Endothelial cell of umbilical vein (primary cell): Measurements from ENCODE around the gene MPND. TPM values are rescaled to one million over a fixed set of nuclear protein-coding genes. Genes with fewer than 3 reads are reported as not detected.

Source experiments
- BruUV-seq: library from RNA; stranded (reverse); fragments of 400-500 nt; replicated peaks from 2 replicates; lab custom pipeline; 2021; lab: Mats Ljungman, UMichigan
- CTCF ChIA-PET: fragments of 300-600, 350-600 bp; sonication (Branson Sonifier 250); formaldehyde crosslinking; loops from one replicate; lab custom pipeline; 2021; ENCODE audit warnings: antibody characterized with exemption, inconsistent platforms; lab: Charles Lee
- POLR2A ChIA-PET: fragments of 300-600, 350-600 bp; sonication (Branson Sonifier 250); formaldehyde crosslinking; loops from one replicate; lab custom pipeline; 2021; ENCODE audit warnings: antibody characterized with exemption, inconsistent platforms; lab: Charles Lee
- DNase-seq: peaks from one replicate; pipeline ENCODE4 v3.0.0-alpha.2; 2011; ENCODE audit warnings: low read depth, low spot score
- FAIRE-seq: peaks from 2 replicates; lab custom pipeline; 2011; peaks lifted over from hg19 to GRCh38; lab: Jason Lieb, UNC
- H2AFZ ChIP-seq: 2 replicates; pipeline ENCODE4 v1.6.0; 2012; ENCODE audit warnings: low read depth, low read length, control low read depth, inconsistent platforms
- H3K27ac ChIP-seq: 2 replicates; pipeline ENCODE4 v1.5.1; 2011; ENCODE audit warnings: low read depth, mild to moderate bottlenecking, control low read depth, low read length, moderate library complexity; ENCODE audit not compliant: insufficient read depth
- H3K27me3 ChIP-seq, 2 experiments: 2 replicates each; pipeline versions ENCODE4 v1.6.0 to v1.6.1; 2011; ENCODE audit warnings: low read length in 2 of 2, mixed read lengths in 1 of 2; ENCODE audit not compliant: control insufficient read depth in 2 of 2, insufficient read depth in 2 of 2
- H3K36me3 ChIP-seq, 2 experiments: 2 replicates in 1 of 2; 3 replicates in 1 of 2; pipeline ENCODE4 v1.5.1; 2011; ENCODE audit warnings: low read length in 2 of 2, mild to moderate bottlenecking in 1 of 2, moderate library complexity in 1 of 2; ENCODE audit not compliant: control insufficient read depth in 2 of 2, insufficient read depth in 2 of 2; ENCODE audit errors: extremely low read depth in 1 of 2
- H3K4me1 ChIP-seq: 3 replicates; pipeline ENCODE4 v1.5.1; 2011; ENCODE audit warnings: mild to moderate bottlenecking, low read length; ENCODE audit not compliant: control insufficient read depth, insufficient read depth; ENCODE audit errors: extremely low read depth
- H3K4me2 ChIP-seq: 2 replicates; pipeline ENCODE4 v1.6.1; 2011; ENCODE audit warnings: low read length, control low read depth, mixed read lengths; ENCODE audit not compliant: insufficient read depth
- H3K4me3 ChIP-seq, 3 experiments: fragments of 200-600 bp in 1 of 3; sonication (generic), shearing (Covaris generic) in 1 of 3; replicated peaks in 1 of 3; 2 replicates each; pipeline ENCODE4 v1.5.1; 2011 to 2016; ENCODE audit warnings: control low read depth in 3 of 3, low read length in 3 of 3, mild to moderate bottlenecking in 2 of 3, inconsistent platforms in 1 of 3, low read depth in 1 of 3, moderate library complexity in 1 of 3; ENCODE audit not compliant: insufficient read depth in 1 of 3
- H3K79me2 ChIP-seq: 2 replicates; pipeline ENCODE4 v1.6.0; 2012; ENCODE audit warnings: low read length, inconsistent platforms; ENCODE audit not compliant: control insufficient read depth, insufficient read depth
- H3K9ac ChIP-seq: replicated peaks from 2 replicates; pipeline ENCODE3; 2011; ENCODE audit warnings: low read length, control low read depth; ENCODE audit not compliant: insufficient read depth; ENCODE audit errors: extremely low read depth
- H3K9me1 ChIP-seq: replicated peaks from 3 replicates; pipeline ENCODE4 v1.6.0; 2011; ENCODE audit warnings: mild to moderate bottlenecking, low read length; ENCODE audit not compliant: control insufficient read depth, insufficient read depth; ENCODE audit errors: extremely low read depth
- H3K9me3 ChIP-seq: replicated peaks from 2 replicates; pipeline ENCODE4 v1.5.1; 2012; ENCODE audit warnings: low read length, inconsistent platforms; ENCODE audit not compliant: control insufficient read depth, insufficient read depth
- H4K20me1 ChIP-seq: replicated peaks from 2 replicates; pipeline ENCODE3; 2011; ENCODE audit warnings: mild to moderate bottlenecking, low read length; ENCODE audit not compliant: control insufficient read depth, insufficient read depth; ENCODE audit errors: extremely low read depth
- EZH2 ChIP-seq: IDR thresholded peaks from 2 replicates; pipeline ENCODE4 v1.6.1; 2012; ENCODE audit warnings: borderline replicate concordance, low read depth, mild to moderate bottlenecking, moderate library complexity, low read length, inconsistent platforms; ENCODE audit not compliant: severe bottlenecking
- FOS ChIP-seq: IDR thresholded peaks from 2 replicates; pipeline ENCODE4 v1.6.1; 2011; ENCODE audit warnings: mild to moderate bottlenecking, low read length, moderate library complexity, borderline replicate concordance; ENCODE audit not compliant: insufficient read depth
- GATA2 ChIP-seq: IDR thresholded peaks from 2 replicates; pipeline ENCODE4 v1.7.0; 2011; ENCODE audit warnings: low read depth, mild to moderate bottlenecking, moderate library complexity, mixed read lengths, low read length; ENCODE audit not compliant: insufficient read length, insufficient read depth
- MYC ChIP-seq: IDR thresholded peaks from one replicate; pipeline ENCODE4 v1.6.1; 2011; ENCODE audit warnings: mild to moderate bottlenecking, low read depth, low read length
- POLR2AphosphoS5 ChIP-seq: IDR thresholded peaks from 2 replicates; pipeline ENCODE4 v1.6.1; 2012; ENCODE audit warnings: low read depth, mild to moderate bottlenecking, control low read depth, low read length, moderate library complexity; ENCODE audit not compliant: insufficient read depth
- dilution Hi-C: fragments of 300-500 bp; cut with MboI; formaldehyde crosslinking; loops from one replicate; pipeline ENCODE4 v1.15.0; 2019; ENCODE audit warnings: low sequenced_read_pairs; ENCODE audit not compliant: extremely low pct_ligation_motif_present
- intact Hi-C: fragments of 100-400 bp; cut with micrococcal nuclease; formaldehyde crosslinking; loops from one replicate; pipeline ENCODE4 v1.10.0; 2022
- polyA plus RNA-seq, 4 experiments: library from polyadenylated mRNA; depleted of rRNA in 3 of 4; stranded (reverse) in 3 of 4; unstranded in 1 of 4; fragments of >200 nt; gene quantifications; 2 replicates each; pipeline versions ENCODE4 v1.2.1 to v1.2.3, GENCODE V29; 2011 to 2012; ENCODE audit warnings: missing spikeins in 1 of 4
- total RNA-seq: library from RNA; stranded (reverse); gene quantifications from 2 replicates; pipeline ENCODE4 v1.2.3, GENCODE V29; 2021
- TF ChIP-seq, protein P1 (sequence below): IDR thresholded peaks from 2 replicates; pipeline ENCODE4 v1.6.1; 2011; ENCODE audit not compliant: insufficient read depth, insufficient read length
- TF ChIP-seq, protein P2 (sequence below), 2 donors: IDR thresholded peaks; 1 replicate in 1 of 2; 2 replicates in 1 of 2; pipeline ENCODE4 v1.5.1; 2011; ENCODE audit warnings: low read length in 2 of 2, mild to moderate bottlenecking in 2 of 2, moderate library complexity in 2 of 2, control low read depth in 1 of 2, inconsistent platforms in 1 of 2, low read depth in 1 of 2; ENCODE audit not compliant: insufficient read depth in 1 of 2; ENCODE audit errors: extremely low read depth in 1 of 2

MPND gene
- total and polyA plus RNA-seq, 2 donors (not counting 3 experiments of a cell fraction or from before 2014, with no cell fraction given): 14.8 to 21.1 TPM

DNA sequence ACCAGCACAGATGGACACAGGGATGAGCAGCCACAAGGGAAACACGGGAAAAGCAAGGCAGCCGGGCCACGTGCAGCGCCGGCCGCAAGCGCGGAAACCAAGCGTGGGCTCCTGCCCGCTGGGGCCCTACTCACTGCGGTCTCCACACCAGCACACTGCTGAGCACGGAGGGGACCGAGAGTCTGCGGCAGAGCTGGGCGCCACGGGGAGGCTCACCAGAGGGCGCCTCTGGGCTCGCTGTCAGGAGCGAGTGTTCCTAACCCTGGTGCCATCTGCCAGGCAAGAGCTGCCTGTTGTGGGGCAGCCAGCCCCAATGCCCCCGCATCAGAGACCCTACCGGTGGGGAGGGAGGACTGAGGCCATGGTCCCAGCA is 26.5 kb downstream of the MPND start:
- FAIRE-seq: peak; percentile 87

More for the DNA sequence above, 26.5 kb downstream of the MPND start:
- no peaks in the 10 kb centered on the region for H3K9me1 ChIP-seq
- peak overlapping the region; percentile 13 for H3K9ac ChIP-seq
- dilution Hi-C loops: loop anchor here (10.0 kb wide), 1 partner anchor 45 kb away; no protein-coding TSS in a partner anchor
- no TSS peak for BruUV-seq
- H4K20me1 ChIP-seq: no peaks in the 10 kb centered on the region
- peak overlapping the region; percentile 69 for H3K27ac ChIP-seq
- H3K9me3 ChIP-seq: no peaks in the 10 kb centered on the region
- H2AFZ ChIP-seq: no peak overlapping the region
- intact Hi-C loops: loop anchor here (1.0 kb wide), 1 partner anchor 30 kb away; the partner anchor contains the start of gene SH3GL1
- peak; percentile 62 for DNase-seq
- H3K4me1 ChIP-seq: peaks cover 32% of the 10 kb centered on the region
- CTCF ChIA-PET: interaction anchor here (0.6 to 2.3 kb wide), 22 partner anchors 9 to 266 kb away, joined by 3 to 43 read pairs (median 6); partner anchors contain the start of genes CHAF1A, HDGFL2, MPND and SH3GL1
- H3K36me3 ChIP-seq: peaks cover 3 to 30% of the 10 kb centered on the region in 2 experiments
- POLR2A ChIA-PET: interaction anchor here (0.5 kb wide), 1 partner anchor 42 kb away, joined by 3 read pairs; no protein-coding TSS in a partner anchor
- no peaks in the 10 kb centered on the region for H3K27me3 ChIP-seq
- no peak for TF ChIP-seq GATA2
- TF ChIP-seq, protein P1, sequence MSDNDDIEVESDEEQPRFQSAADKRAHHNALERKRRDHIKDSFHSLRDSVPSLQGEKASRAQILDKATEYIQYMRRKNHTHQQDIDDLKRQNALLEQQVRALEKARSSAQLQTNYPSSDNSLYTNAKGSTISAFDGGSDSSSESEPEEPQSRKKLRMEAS: no peak
- TF ChIP-seq MYC: no peak
- no peak for TF ChIP-seq FOS
- TF ChIP-seq EZH2: no peak
- TF ChIP-seq, protein P2, sequence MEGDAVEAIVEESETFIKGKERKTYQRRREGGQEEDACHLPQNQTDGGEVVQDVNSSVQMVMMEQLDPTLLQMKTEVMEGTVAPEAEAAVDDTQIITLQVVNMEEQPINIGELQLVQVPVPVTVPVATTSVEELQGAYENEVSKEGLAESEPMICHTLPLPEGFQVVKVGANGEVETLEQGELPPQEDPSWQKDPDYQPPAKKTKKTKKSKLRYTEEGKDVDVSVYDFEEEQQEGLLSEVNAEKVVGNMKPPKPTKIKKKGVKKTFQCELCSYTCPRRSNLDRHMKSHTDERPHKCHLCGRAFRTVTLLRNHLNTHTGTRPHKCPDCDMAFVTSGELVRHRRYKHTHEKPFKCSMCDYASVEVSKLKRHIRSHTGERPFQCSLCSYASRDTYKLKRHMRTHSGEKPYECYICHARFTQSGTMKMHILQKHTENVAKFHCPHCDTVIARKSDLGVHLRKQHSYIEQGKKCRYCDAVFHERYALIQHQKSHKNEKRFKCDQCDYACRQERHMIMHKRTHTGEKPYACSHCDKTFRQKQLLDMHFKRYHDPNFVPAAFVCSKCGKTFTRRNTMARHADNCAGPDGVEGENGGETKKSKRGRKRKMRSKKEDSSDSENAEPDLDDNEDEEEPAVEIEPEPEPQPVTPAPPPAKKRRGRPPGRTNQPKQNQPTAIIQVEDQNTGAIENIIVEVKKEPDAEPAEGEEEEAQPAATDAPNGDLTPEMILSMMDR (IDR thresholded peaks at IDR 0.05; ENCODE audit: extremely low read depth in 1 of 2, insufficient read depth in 1 of 2, low read depth in 1 of 2, low read length in 2 of 2): peak; percentile 40 to 81
- no peak for TF ChIP-seq POLR2AphosphoS5
- no peak overlapping the region for H3K4me3 ChIP-seq
- H3K79me2 ChIP-seq: peaks cover 73% of the 10 kb centered on the region
- no peak overlapping the region for H3K4me2 ChIP-seq
